SU-DHL-6 (cell line): ENCODE results near the gene STK10.

Experiments
- CTCF ChIP-seq: fragments of 200-600 bp; sonication (generic); IDR thresholded peaks from one replicate; pipeline ENCODE4 v1.5.1; 2017; ENCODE audit warnings: antibody characterized with exemption, mild to moderate bottlenecking, low read length, moderate library complexity; ENCODE audit not compliant: insufficient read depth, poor library complexity, severe bottlenecking
- EZH2phosphoT487 ChIP-seq: fragments of 200-600 bp; sonication (generic), shearing (Covaris generic); conservative IDR thresholded peaks from 2 replicates; pipeline ENCODE4 v1.6.1; 2018; ENCODE audit warnings: mild to moderate bottlenecking, antibody characterized with exemption, low read length, moderate library complexity, mixed read lengths

GRCh38 chr5:172102218-172102870, 85.7 kb downstream of the STK10 start:
- TF ChIP-seq CTCF (no peak), EZH2phosphoT487 (no peak)
